ENCODE data around the gene GCSAM.

GCSAM gene

GRCh38 chr3:112130638-112130993 lies 2.4 kb downstream of the GCSAM start:
- Histone ChIP-seq H3K18ac (ENCODE audit: low read depth in 1 of 2, low read length in 2 of 2) (no peak overlapping the region), H2BK12ac (ENCODE audit: low read length in 2 of 2) (no peak overlapping the region), H3K79me1 (replicated peaks; ENCODE audit: low read length, poor library complexity, severe bottlenecking) (no peaks in the 10 kb centered on the region), H3K14ac (ENCODE audit: low read length in 2 of 2) (no peak overlapping the region), H2BK5ac (ENCODE audit: low read depth, low read length, poor library complexity, severe bottlenecking) (no peak overlapping the region), H2AK5ac (ENCODE audit: low read length, severe bottlenecking) (no peak overlapping the region), H2AFZ (ENCODE audit: low read depth, low read length) (no peak overlapping the region), H3K4me2 (ENCODE audit: low read length, poor library complexity, severe bottlenecking) (no peak overlapping the region), H3K36me3 (ENCODE audit: control insufficient read depth in 1 of 2, insufficient read depth in 2 of 2, low read depth in 1 of 2, low read length in 2 of 2) (peaks cover 0 to 7% of the 10 kb centered on the region in 2 experiments), H3K9ac (ENCODE audit: low read length) (no peak overlapping the region), H3K9me3 (ENCODE audit: control insufficient read depth, low read length) (no peaks in the 10 kb centered on the region), H3K4me3 (ENCODE audit: insufficient read depth in 1 of 2, low read depth in 1 of 2, low read length in 2 of 2) (no peak overlapping the region), H2BK15ac (ENCODE audit: low read depth, poor library complexity, severe bottlenecking) (no peak overlapping the region), H4K91ac (ENCODE audit: low read length) (no peak overlapping the region), H3K27ac (ENCODE audit: low read length, poor library complexity, severe bottlenecking) (no peak overlapping the region), H3K4ac (ENCODE audit: low read depth in 1 of 2, low read length in 2 of 2) (no peak overlapping the region), H3K27me3 (ENCODE audit: control insufficient read depth in 1 of 2, insufficient read depth in 1 of 2, low read length in 2 of 2) (no peaks in the 10 kb centered on the region), H3K23ac (ENCODE audit: low read length in 2 of 2) (no peak overlapping the region), H2BK120ac (ENCODE audit: low read depth, low read length) (no peak overlapping the region), H4K8ac (ENCODE audit: low read length) (no peak overlapping the region), H3K4me1 (ENCODE audit: control insufficient read depth, insufficient read depth, low read depth, low read length) (no peaks in the 10 kb centered on the region)
- 97% methylated on average over 3 of the region's 3 CpGs for WGBS
- no peak for DNase-seq

- Histone ChIP-seq H3K36me3 (ENCODE audit: control insufficient read depth in 1 of 2, insufficient read depth in 2 of 2, low read depth in 1 of 2, low read length in 2 of 2) (peaks cover 0 to 7% of the 10 kb centered on the region in 2 experiments), H3K27ac (ENCODE audit: low read length, poor library complexity, severe bottlenecking) (no peak overlapping the region), H2BK15ac (ENCODE audit: low read depth, poor library complexity, severe bottlenecking) (no peak overlapping the region), H3K4me3 (ENCODE audit: insufficient read depth in 1 of 2, low read depth in 1 of 2, low read length in 2 of 2) (no peak overlapping the region), H3K9me3 (ENCODE audit: control insufficient read depth, low read length) (no peaks in the 10 kb centered on the region), H3K4me1 (ENCODE audit: control insufficient read depth, insufficient read depth, low read depth, low read length) (peaks cover 2% of the 10 kb centered on the region), H2BK12ac (ENCODE audit: low read length in 2 of 2) (no peak overlapping the region), H2BK5ac (ENCODE audit: low read depth, low read length, poor library complexity, severe bottlenecking) (no peak overlapping the region), H3K27me3 (ENCODE audit: control insufficient read depth in 1 of 2, insufficient read depth in 1 of 2, low read length in 2 of 2) (no peaks in the 10 kb centered on the region), H3K18ac (ENCODE audit: low read depth in 1 of 2, low read length in 2 of 2) (no peak overlapping the region), H2AK5ac (ENCODE audit: low read length, severe bottlenecking) (no peak overlapping the region), H3K4me2 (ENCODE audit: low read length, poor library complexity, severe bottlenecking) (no peak overlapping the region), H3K23ac (ENCODE audit: low read length in 2 of 2) (no peak overlapping the region), H4K91ac (ENCODE audit: low read length) (no peak overlapping the region), H2BK120ac (ENCODE audit: low read depth, low read length) (no peak overlapping the region), H3K14ac (ENCODE audit: low read length in 2 of 2) (no peak overlapping the region), H3K79me1 (replicated peaks; ENCODE audit: low read length, poor library complexity, severe bottlenecking) (no peaks in the 10 kb centered on the region), H3K4ac (ENCODE audit: low read depth in 1 of 2, low read length in 2 of 2) (no peak overlapping the region), H3K9ac (ENCODE audit: low read length) (no peak overlapping the region), H2AFZ (ENCODE audit: low read depth, low read length) (no peak overlapping the region), H4K8ac (ENCODE audit: low read length) (no peak overlapping the region)
- 80% methylated on average over 3 of the region's 4 CpGs for WGBS
- DNase-seq: no peak
These were observed 3.0 kb downstream of the GCSAM start for GRCh38 chr3:112129925-112130637.

GRCh38 chr3:112128843-112129727 lies 4.0 kb downstream of the GCSAM start:
- no peaks in the 10 kb centered on the region for H3K79me1 ChIP-seq (replicated peaks; ENCODE audit: low read length, poor library complexity, severe bottlenecking)
- H3K9ac ChIP-seq (ENCODE audit: low read length): no peak overlapping the region
- 81% methylated on average over 5 of the region's 7 CpGs for WGBS
- H3K18ac ChIP-seq (ENCODE audit: low read depth in 1 of 2, low read length in 2 of 2): no peak overlapping the region
- H2BK12ac ChIP-seq (ENCODE audit: low read length in 2 of 2): no peak overlapping the region
- H3K14ac ChIP-seq (ENCODE audit: low read length in 2 of 2): no peak overlapping the region
- no peak overlapping the region for H3K27ac ChIP-seq (ENCODE audit: low read length, poor library complexity, severe bottlenecking)
- H3K4me1 ChIP-seq (ENCODE audit: control insufficient read depth, insufficient read depth, low read depth, low read length): peaks cover 2% of the 10 kb centered on the region
- H3K9me3 ChIP-seq (ENCODE audit: control insufficient read depth, low read length): no peaks in the 10 kb centered on the region
- no peak overlapping the region for H3K23ac ChIP-seq (ENCODE audit: low read length in 2 of 2)
- no peak overlapping the region for H2BK15ac ChIP-seq (ENCODE audit: low read depth, poor library complexity, severe bottlenecking)
- no peak overlapping the region for H2AFZ ChIP-seq (ENCODE audit: low read depth, low read length)
- no peak overlapping the region for H2AK5ac ChIP-seq (ENCODE audit: low read length, severe bottlenecking)
- no peak overlapping the region for H2BK120ac ChIP-seq (ENCODE audit: low read depth, low read length)
- H3K36me3 ChIP-seq (ENCODE audit: control insufficient read depth in 1 of 2, insufficient read depth in 2 of 2, low read depth in 1 of 2, low read length in 2 of 2): peaks cover 0 to 7% of the 10 kb centered on the region in 2 experiments
- H3K4ac ChIP-seq (ENCODE audit: low read depth in 1 of 2, low read length in 2 of 2): no peak overlapping the region
- no peak overlapping the region for H4K91ac ChIP-seq (ENCODE audit: low read length)
- no peak overlapping the region for H3K4me2 ChIP-seq (ENCODE audit: low read length, poor library complexity, severe bottlenecking)
- peak; percentile 59 for DNase-seq
- H4K8ac ChIP-seq (ENCODE audit: low read length): no peak overlapping the region
- no peaks in the 10 kb centered on the region for H3K27me3 ChIP-seq (ENCODE audit: control insufficient read depth in 1 of 2, insufficient read depth in 1 of 2, low read length in 2 of 2)
- no peak overlapping the region for H3K4me3 ChIP-seq (ENCODE audit: insufficient read depth in 1 of 2, low read depth in 1 of 2, low read length in 2 of 2)
- no peak overlapping the region for H2BK5ac ChIP-seq (ENCODE audit: low read depth, low read length, poor library complexity, severe bottlenecking)

Data from mesenchymal stem cell (in vitro differentiated cells and primary cell).